GM23338 (cell line): Measurements from ENCODE around the gene DTWD1. TPM values are rescaled to one million over a fixed set of nuclear protein-coding genes. Genes with fewer than 3 reads are reported as not detected.

Source experiments
- ATAC-seq: fragments of 200-7000 bp; cut with Tn5 transposase; 3 replicates; pipeline ENCODE4 v1.9.1; 2020
- DNase-seq: peaks from one replicate; pipeline ENCODE4 v3.0.0-alpha.2; 2015; ENCODE audit warnings: low spot score
- H2AFZ ChIP-seq: fragments of 200-600 bp; sonication (generic); 2 replicates; pipeline ENCODE4 v1.8.0; 2016; ENCODE audit warnings: antibody characterized with exemption, mild to moderate bottlenecking, moderate library complexity
- H3F3A ChIP-seq: fragments of 200-600 bp; sonication (generic); replicated peaks from 2 replicates; pipeline ENCODE4 v1.8.0; 2017; ENCODE audit warnings: antibody characterized with exemption, mixed run types, low read depth
- H3K27ac ChIP-seq: fragments of 200-600 bp; sonication (generic); 2 replicates; pipeline ENCODE4 v1.6.1; 2016; ENCODE audit warnings: low read depth
- H3K27me3 ChIP-seq: fragments of 200-600 bp; sonication (generic); 2 replicates; pipeline ENCODE4 v1.8.0; 2016; ENCODE audit warnings: mild to moderate bottlenecking, mixed run types, moderate library complexity; ENCODE audit not compliant: insufficient read depth
- H3K36me3 ChIP-seq: fragments of 200-600 bp; sonication (generic); 2 replicates; pipeline ENCODE4 v1.8.0; 2016; ENCODE audit warnings: mild to moderate bottlenecking; ENCODE audit not compliant: insufficient read depth
- H3K4me1 ChIP-seq: fragments of 200-600 bp; sonication (generic); 2 replicates; pipeline ENCODE4 v1.8.0; 2016; ENCODE audit warnings: mild to moderate bottlenecking, moderate library complexity; ENCODE audit not compliant: insufficient read depth
- H3K4me2 ChIP-seq: fragments of 200-600 bp; sonication (generic); 2 replicates; pipeline ENCODE4 v1.7.1; 2017; ENCODE audit warnings: mixed run types
- H3K4me3 ChIP-seq: fragments of 200-600 bp; sonication (generic); 2 replicates; pipeline ENCODE4 v1.6.1; 2016; ENCODE audit warnings: mixed run types
- H3K79me2 ChIP-seq: fragments of 200-600 bp; sonication (generic); replicated peaks from 2 replicates; pipeline ENCODE4 v1.8.0; 2017; ENCODE audit warnings: mild to moderate bottlenecking; ENCODE audit not compliant: insufficient read depth
- H3K9me2 ChIP-seq: fragments of 200-600 bp; sonication (generic); 2 replicates; pipeline ENCODE4 v1.8.0; 2017; ENCODE audit not compliant: insufficient read depth
- H4K20me1 ChIP-seq: fragments of 200-600 bp; sonication (generic); replicated peaks from 2 replicates; pipeline ENCODE4 v1.8.0; 2017; ENCODE audit warnings: mild to moderate bottlenecking; ENCODE audit not compliant: insufficient read depth
- H3K27ac Mint-ChIP-seq: 2 replicates; pipeline ENCODE4 v1.8.0; 2020; ENCODE audit warnings: inconsistent platforms, mild to moderate bottlenecking, moderate library complexity, mixed read lengths
- H3K27me3 Mint-ChIP-seq: 3 replicates; pipeline ENCODE4 v1.8.0; 2022; ENCODE audit warnings: low read depth, mild to moderate bottlenecking, moderate library complexity, mixed read lengths, inconsistent platforms; ENCODE audit not compliant: insufficient read depth, poor library complexity
- H3K36me3 Mint-ChIP-seq: 3 replicates; pipeline ENCODE4 v1.8.0; 2021; ENCODE audit warnings: low read depth, mild to moderate bottlenecking, inconsistent platforms, moderate library complexity, mixed read lengths
- H3K4me1 Mint-ChIP-seq: 3 replicates; pipeline ENCODE4 v1.8.0; 2020; ENCODE audit warnings: mild to moderate bottlenecking, inconsistent platforms, mixed read lengths
- H3K4me3 Mint-ChIP-seq: 3 replicates; pipeline ENCODE4 v1.8.0; 2021; ENCODE audit warnings: moderate library complexity, mild to moderate bottlenecking, inconsistent platforms, mixed read lengths
- H3K9me3 Mint-ChIP-seq: 3 replicates; pipeline ENCODE4 v1.8.0; 2020; ENCODE audit warnings: moderate library complexity, mild to moderate bottlenecking, inconsistent platforms, mixed read lengths
- CREB1 ChIP-seq: fragments of 250-450 bp; sonication (Bioruptor Pico); IDR thresholded peaks from 2 replicates; pipeline ENCODE4 v1.5.0; 2020; ENCODE audit warnings: low read depth, mild to moderate bottlenecking, moderate library complexity
- EZH2 ChIP-seq: fragments of 200-600 bp; sonication (generic); IDR thresholded peaks from one replicate; pipeline ENCODE4 v1.8.0; 2017; ENCODE audit warnings: antibody characterized with exemption, mild to moderate bottlenecking, low read depth; ENCODE audit not compliant: unreplicated experiment
- NANOG ChIP-seq: IDR thresholded peaks from 2 replicates; pipeline ENCODE4 v1.6.1; 2016; ENCODE audit warnings: antibody characterized with exemption, borderline replicate concordance
- ZNF114 ChIP-seq: fragments of 250-450 bp; sonication (Bioruptor Pico); IDR thresholded peaks from 2 replicates; pipeline ENCODE4 v1.5.0; 2020; ENCODE audit warnings: mild to moderate bottlenecking, moderate library complexity
- ZNF331 ChIP-seq: fragments of 250-450 bp; sonication (Bioruptor Pico); IDR thresholded peaks from 2 replicates; pipeline ENCODE4 v1.5.0; 2020; ENCODE audit warnings: low read depth, mild to moderate bottlenecking, moderate library complexity
- polyA plus RNA-seq: library from polyadenylated mRNA; unstranded; fragments of >200 nt; fragmentation: Nextera tagmentation; extraction: Ambion mirVana; gene quantifications from 2 replicates; pipeline ENCODE4 v1.2.1, GENCODE V29; 2016
- total RNA-seq: library from RNA; depleted of rRNA; stranded (reverse); fragments of >200 nt; shearing (Covaris generic); gene quantifications from 2 replicates; pipeline ENCODE4 v1.2.3, GENCODE V29; 2014
- TF ChIP-seq, protein P1 (sequence below): fragments of 250-450 bp; sonication (Bioruptor Pico); IDR thresholded peaks from 2 replicates; pipeline ENCODE4 v1.5.0; 2020; ENCODE audit warnings: mild to moderate bottlenecking, moderate library complexity
- TF ChIP-seq, protein P2 (sequence below): IDR thresholded peaks from one replicate; pipeline ENCODE4 v1.6.1; 2018; ENCODE audit warnings: antibody characterized with exemption; ENCODE audit not compliant: unreplicated experiment
- TF ChIP-seq, protein P3 (sequence below): IDR thresholded peaks from 2 replicates; pipeline ENCODE4 v1.6.1; 2016; ENCODE audit warnings: antibody characterized with exemption

The DTWD1 gene
- total and polyA plus RNA-seq, 2 experiments from 2014 or later, result 28.4 to 45.2 TPM

DNA sequence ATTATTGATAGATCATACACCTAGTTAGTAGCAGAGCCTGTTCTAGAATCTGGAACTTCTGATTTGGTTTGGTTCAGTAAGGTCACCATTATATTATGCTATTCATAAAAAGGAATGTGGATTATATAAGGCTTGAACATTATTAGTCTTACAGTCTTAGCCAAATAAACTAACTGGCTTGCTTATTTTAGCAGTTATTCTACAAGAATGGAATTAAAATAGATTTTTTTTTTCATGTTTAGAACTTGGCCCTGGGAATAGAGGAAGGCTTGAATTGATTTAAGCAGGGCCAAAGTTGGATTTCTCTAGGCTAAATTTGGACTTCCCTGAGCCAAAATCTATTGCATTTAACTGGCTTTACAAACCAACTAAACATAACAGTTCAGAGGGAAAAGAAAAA, 24.4 kb downstream of the DTWD1 start:
- Histone ChIP-seq H3F3A (no peaks in the 10 kb centered on the region), H3K4me2 (no peak overlapping the region), H2AFZ (no peak overlapping the region), H3K36me3 (no peaks in the 10 kb centered on the region), H3K9me2 (no peaks in the 10 kb centered on the region), H3K79me2 (no peaks in the 10 kb centered on the region), H3K27ac (no peak overlapping the region), H3K27me3 (no peaks in the 10 kb centered on the region), H4K20me1 (peaks cover 2% of the 10 kb centered on the region; the same call in 1 of the 2 replicates), H3K4me1 (peaks cover 6% of the 10 kb centered on the region; the same call in 1 of the 2 replicates), H3K4me3 (no peak overlapping the region)
- no peak for ATAC-seq
- TF ChIP-seq, protein P1, sequence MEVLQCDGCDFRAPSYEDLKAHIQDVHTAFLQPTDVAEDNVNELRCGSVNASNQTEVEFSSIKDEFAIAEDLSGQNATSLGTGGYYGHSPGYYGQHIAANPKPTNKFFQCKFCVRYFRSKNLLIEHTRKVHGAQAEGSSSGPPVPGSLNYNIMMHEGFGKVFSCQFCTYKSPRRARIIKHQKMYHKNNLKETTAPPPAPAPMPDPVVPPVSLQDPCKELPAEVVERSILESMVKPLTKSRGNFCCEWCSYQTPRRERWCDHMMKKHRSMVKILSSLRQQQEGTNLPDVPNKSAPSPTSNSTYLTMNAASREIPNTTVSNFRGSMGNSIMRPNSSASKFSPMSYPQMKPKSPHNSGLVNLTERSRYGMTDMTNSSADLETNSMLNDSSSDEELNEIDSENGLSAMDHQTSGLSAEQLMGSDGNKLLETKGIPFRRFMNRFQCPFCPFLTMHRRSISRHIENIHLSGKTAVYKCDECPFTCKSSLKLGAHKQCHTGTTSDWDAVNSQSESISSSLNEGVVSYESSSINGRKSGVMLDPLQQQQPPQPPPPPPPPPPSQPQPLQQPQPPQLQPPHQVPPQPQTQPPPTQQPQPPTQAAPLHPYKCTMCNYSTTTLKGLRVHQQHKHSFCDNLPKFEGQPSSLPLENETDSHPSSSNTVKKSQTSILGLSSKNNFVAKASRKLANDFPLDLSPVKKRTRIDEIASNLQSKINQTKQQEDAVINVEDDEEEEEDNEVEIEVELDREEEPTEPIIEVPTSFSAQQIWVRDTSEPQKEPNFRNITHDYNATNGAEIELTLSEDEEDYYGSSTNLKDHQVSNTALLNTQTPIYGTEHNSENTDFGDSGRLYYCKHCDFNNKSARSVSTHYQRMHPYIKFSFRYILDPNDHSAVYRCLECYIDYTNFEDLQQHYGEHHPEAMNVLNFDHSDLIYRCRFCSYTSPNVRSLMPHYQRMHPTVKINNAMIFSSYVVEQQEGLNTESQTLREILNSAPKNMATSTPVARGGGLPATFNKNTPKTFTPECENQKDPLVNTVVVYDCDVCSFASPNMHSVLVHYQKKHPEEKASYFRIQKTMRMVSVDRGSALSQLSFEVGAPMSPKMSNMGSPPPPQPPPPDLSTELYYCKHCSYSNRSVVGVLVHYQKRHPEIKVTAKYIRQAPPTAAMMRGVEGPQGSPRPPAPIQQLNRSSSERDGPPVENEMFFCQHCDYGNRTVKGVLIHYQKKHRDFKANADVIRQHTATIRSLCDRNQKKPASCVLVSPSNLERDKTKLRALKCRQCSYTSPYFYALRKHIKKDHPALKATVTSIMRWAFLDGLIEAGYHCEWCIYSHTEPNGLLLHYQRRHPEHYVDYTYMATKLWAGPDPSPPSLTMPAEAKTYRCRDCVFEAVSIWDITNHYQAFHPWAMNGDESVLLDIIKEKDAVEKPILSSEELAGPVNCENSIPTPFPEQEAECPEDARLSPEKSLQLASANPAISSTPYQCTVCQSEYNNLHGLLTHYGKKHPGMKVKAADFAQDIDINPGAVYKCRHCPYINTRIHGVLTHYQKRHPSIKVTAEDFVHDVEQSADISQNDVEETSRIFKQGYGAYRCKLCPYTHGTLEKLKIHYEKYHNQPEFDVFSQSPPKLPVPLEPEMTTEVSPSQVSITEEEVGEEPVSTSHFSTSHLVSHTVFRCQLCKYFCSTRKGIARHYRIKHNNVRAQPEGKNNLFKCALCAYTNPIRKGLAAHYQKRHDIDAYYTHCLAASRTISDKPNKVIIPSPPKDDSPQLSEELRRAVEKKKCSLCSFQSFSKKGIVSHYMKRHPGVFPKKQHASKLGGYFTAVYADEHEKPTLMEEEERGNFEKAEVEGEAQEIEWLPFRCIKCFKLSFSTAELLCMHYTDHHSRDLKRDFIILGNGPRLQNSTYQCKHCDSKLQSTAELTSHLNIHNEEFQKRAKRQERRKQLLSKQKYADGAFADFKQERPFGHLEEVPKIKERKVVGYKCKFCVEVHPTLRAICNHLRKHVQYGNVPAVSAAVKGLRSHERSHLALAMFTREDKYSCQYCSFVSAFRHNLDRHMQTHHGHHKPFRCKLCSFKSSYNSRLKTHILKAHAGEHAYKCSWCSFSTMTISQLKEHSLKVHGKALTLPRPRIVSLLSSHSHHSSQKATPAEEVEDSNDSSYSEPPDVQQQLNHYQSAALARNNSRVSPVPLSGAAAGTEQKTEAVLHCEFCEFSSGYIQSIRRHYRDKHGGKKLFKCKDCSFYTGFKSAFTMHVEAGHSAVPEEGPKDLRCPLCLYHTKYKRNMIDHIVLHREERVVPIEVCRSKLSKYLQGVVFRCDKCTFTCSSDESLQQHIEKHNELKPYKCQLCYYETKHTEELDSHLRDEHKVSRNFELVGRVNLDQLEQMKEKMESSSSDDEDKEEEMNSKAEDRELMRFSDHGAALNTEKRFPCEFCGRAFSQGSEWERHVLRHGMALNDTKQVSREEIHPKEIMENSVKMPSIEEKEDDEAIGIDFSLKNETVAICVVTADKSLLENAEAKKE (CRISPR knock-in tag), result no peak
- no peaks in the 10 kb centered on the region for H3K36me3 Mint-ChIP-seq
- H3K9me3 Mint-ChIP-seq, result no peaks in the 10 kb centered on the region
- H3K27ac Mint-ChIP-seq, result no peak overlapping the region
- peaks cover 10% of the 10 kb centered on the region; the same call in 2 of the 3 replicates for H3K4me1 Mint-ChIP-seq
- DNase-seq, result no peak
- no peaks in the 10 kb centered on the region for H3K27me3 Mint-ChIP-seq
- no peak overlapping the region for H3K4me3 Mint-ChIP-seq

DNA sequence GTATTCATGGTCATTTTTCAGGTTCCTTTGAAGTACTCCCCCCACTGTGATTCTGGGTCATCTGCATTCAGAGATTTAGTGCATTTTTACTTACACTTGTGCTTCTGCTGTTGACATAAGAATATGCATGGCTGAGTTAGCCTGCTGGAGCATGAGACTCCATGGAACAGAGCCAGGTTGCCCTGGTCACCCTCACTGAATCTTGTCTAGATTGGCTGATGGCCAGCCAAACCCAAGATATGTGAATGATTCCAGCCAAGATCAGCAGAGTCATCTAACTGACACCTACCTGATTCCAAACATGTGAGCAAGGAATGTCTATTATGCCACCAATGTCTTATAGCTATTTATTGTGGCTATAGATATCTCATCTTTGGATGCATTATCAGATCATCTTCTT, 25.1 kb downstream of the DTWD1 start:
- no peaks in the 10 kb centered on the region for H3K9me2 ChIP-seq
- DNase-seq, result no peak
- H3K4me3 ChIP-seq, result no peak overlapping the region
- H3K79me2 ChIP-seq, result no peaks in the 10 kb centered on the region
- H3K36me3 Mint-ChIP-seq, result no peaks in the 10 kb centered on the region
- no peak for ATAC-seq
- peaks cover 6% of the 10 kb centered on the region; the same call in 1 of the 2 replicates for H3K4me1 ChIP-seq
- peaks cover 2% of the 10 kb centered on the region; the same call in 1 of the 2 replicates for H4K20me1 ChIP-seq
- H3K27ac ChIP-seq, result no peak overlapping the region
- H3F3A ChIP-seq, result no peaks in the 10 kb centered on the region
- H3K36me3 ChIP-seq, result no peaks in the 10 kb centered on the region
- H3K27me3 ChIP-seq, result no peaks in the 10 kb centered on the region
- H3K4me2 ChIP-seq, result no peak overlapping the region
- H3K27me3 Mint-ChIP-seq, result no peaks in the 10 kb centered on the region
- H3K27ac Mint-ChIP-seq, result no peak overlapping the region
- peaks cover 10% of the 10 kb centered on the region; the same call in 2 of the 3 replicates for H3K4me1 Mint-ChIP-seq
- H3K9me3 Mint-ChIP-seq, result no peaks in the 10 kb centered on the region
- no peak overlapping the region for H2AFZ ChIP-seq
- H3K4me3 Mint-ChIP-seq, result no peak overlapping the region
- TF ChIP-seq, protein P2, sequence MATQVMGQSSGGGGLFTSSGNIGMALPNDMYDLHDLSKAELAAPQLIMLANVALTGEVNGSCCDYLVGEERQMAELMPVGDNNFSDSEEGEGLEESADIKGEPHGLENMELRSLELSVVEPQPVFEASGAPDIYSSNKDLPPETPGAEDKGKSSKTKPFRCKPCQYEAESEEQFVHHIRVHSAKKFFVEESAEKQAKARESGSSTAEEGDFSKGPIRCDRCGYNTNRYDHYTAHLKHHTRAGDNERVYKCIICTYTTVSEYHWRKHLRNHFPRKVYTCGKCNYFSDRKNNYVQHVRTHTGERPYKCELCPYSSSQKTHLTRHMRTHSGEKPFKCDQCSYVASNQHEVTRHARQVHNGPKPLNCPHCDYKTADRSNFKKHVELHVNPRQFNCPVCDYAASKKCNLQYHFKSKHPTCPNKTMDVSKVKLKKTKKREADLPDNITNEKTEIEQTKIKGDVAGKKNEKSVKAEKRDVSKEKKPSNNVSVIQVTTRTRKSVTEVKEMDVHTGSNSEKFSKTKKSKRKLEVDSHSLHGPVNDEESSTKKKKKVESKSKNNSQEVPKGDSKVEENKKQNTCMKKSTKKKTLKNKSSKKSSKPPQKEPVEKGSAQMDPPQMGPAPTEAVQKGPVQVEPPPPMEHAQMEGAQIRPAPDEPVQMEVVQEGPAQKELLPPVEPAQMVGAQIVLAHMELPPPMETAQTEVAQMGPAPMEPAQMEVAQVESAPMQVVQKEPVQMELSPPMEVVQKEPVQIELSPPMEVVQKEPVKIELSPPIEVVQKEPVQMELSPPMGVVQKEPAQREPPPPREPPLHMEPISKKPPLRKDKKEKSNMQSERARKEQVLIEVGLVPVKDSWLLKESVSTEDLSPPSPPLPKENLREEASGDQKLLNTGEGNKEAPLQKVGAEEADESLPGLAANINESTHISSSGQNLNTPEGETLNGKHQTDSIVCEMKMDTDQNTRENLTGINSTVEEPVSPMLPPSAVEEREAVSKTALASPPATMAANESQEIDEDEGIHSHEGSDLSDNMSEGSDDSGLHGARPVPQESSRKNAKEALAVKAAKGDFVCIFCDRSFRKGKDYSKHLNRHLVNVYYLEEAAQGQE, result no peak
- TF ChIP-seq CREB1 (no peak), ZNF114 (CRISPR knock-in tag) (no peak), ZNF331 (CRISPR knock-in tag) (no peak), NANOG (no peak), EZH2 (no peak)
- TF ChIP-seq, protein P3, sequence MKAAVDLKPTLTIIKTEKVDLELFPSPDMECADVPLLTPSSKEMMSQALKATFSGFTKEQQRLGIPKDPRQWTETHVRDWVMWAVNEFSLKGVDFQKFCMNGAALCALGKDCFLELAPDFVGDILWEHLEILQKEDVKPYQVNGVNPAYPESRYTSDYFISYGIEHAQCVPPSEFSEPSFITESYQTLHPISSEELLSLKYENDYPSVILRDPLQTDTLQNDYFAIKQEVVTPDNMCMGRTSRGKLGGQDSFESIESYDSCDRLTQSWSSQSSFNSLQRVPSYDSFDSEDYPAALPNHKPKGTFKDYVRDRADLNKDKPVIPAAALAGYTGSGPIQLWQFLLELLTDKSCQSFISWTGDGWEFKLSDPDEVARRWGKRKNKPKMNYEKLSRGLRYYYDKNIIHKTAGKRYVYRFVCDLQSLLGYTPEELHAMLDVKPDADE, result no peak
